ENCODE measurements around the gene CREB3. TPM values are rescaled to one million over a fixed set of nuclear protein-coding genes. Genes with fewer than 3 reads are reported as not detected.

CREB3 gene
- total and polyA plus RNA-seq, 9 of the 15 experiments (the other 6 are each of a cell fraction or from before 2014, with no cell fraction given): 5.7 to 18.3 (median 14.9) TPM

DNA sequence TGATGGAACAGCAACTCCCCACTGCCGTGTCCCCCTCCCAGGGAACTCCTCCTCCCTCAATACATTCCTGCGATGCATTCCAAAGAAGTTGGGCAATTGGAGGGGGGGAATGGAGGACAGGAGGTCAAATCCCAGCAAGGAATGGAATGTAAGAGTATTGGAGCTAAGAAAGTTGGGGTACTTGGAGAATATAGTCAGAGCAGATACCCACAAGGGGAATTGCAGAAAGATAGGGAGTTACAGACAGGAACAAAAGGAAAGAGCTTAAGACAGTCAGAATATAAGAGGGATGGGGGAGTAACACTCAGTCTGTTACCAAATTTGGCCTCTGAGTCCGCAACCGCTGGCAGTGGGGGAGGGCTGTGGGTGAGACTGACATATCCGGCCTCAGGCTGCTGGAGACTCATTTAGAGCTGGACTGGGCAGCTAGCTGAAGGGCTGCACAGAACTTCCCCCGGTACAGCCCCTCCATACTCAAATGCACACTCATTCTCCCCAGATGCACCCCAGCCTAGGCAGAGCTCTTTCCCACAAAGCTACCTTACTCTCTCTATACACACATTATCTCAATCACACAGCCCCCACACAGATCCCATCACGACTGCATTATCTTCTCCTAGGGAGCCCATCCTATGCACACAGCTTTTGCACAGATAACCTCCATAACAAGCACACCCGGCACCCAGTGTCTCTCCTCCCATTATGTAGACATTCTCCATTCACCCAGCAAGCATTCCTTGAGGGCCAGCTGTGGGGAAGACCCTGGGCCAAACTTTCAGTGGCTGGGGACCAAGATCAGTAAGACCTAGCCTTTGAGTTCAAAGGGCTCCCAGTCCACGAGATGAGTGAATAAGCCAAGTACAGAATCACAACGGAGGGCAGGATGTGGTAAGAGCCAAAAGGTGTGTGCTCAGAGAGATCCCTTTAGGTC, 4.2 kb upstream of the CREB3 start (continued):
- TF ChIP-seq ZBTB11 (CRISPR knock-in tag; IDR thresholded peaks at IDR 0.05): peak in 1 of 3 experiments; percentile 49; a peak in 1 of 6 replicates
- 0 out of 2 replicates have a peak, but pooled peaks have one; percentile 26 for TF ChIP-seq HDGF (IDR thresholded peaks at IDR 0.05)
- TF ChIP-seq NR4A1 (CRISPR knock-in tag; IDR thresholded peaks at IDR 0.05): no peak
- 0 out of 2 replicates have a peak, but pooled peaks have one; percentile 15 for TF ChIP-seq NR4A1 (tag; IDR thresholded peaks at IDR 0.05)
- TF ChIP-seq PRDM10 (IDR thresholded peaks at IDR 0.05; ENCODE audit: partially characterized antibody): no peak
- no peak for TF ChIP-seq FIP1L1 (IDR thresholded peaks at IDR 0.05; ENCODE audit: low read depth, low read length, poor library complexity, severe bottlenecking)
- no peak for TF ChIP-seq TFAM (CRISPR knock-in tag; conservative IDR thresholded peaks at IDR 0.05)
- TF ChIP-seq BCL6 (CRISPR knock-in tag; IDR thresholded peaks at IDR 0.05): no peak
- TF ChIP-seq BHLHE40 (IDR thresholded peaks at IDR 0.05; ENCODE audit: low read length): peak; percentile 35; the same call in 1 of the 2 replicates
- no peak for TF ChIP-seq ZNF75A (CRISPR knock-in tag; IDR thresholded peaks at IDR 0.05)
- TF ChIP-seq GABPB1 (CRISPR knock-in tag; IDR thresholded peaks at IDR 0.05): no peak
- TF ChIP-seq ZNF253 (CRISPR knock-in tag; conservative IDR thresholded peaks at IDR 0.05): no peak
- TF ChIP-seq THRA (IDR thresholded peaks at IDR 0.05): peak; percentile 79; the same call in 1 of the 2 replicates
- TF ChIP-seq, protein P1, sequence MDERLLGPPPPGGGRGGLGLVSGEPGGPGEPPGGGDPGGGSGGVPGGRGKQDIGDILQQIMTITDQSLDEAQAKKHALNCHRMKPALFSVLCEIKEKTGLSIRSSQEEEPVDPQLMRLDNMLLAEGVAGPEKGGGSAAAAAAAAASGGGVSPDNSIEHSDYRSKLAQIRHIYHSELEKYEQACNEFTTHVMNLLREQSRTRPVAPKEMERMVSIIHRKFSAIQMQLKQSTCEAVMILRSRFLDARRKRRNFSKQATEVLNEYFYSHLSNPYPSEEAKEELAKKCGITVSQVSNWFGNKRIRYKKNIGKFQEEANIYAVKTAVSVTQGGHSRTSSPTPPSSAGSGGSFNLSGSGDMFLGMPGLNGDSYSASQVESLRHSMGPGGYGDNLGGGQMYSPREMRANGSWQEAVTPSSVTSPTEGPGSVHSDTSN (CRISPR knock-in tag; IDR thresholded peaks at IDR 0.05; ENCODE audit: low read depth): no peak
- TF ChIP-seq, protein P1 (tag; conservative IDR thresholded peaks at IDR 0.05; ENCODE audit: low read depth): no peak
- no peak for TF ChIP-seq ZNF24 (IDR thresholded peaks at IDR 0.05)
